SKM-1 treated with dmso at 0.1 percent for 144 hours (cell line): Measurements from ENCODE around the gene SCAF1.
A peak's percentile ranks its signal among the peaks of the same experiment; 100 is the strongest.
"Not testable (repeated sequence)": the region's sequence is repeated elsewhere in the genome, so short reads cannot be mapped to it uniquely, and the experiment has no call there.

Source experiments
- DNase-seq: peaks from one replicate; lab custom pipeline; 2025; ENCODE audit not compliant: unreplicated experiment; lab: John Stamatoyannopoulos, UW

The SCAF1 gene

GRCh38 chr19:49613374-49613773, 28.6 kb upstream of the SCAF1 start:
- no peak for DNase-seq

DNA sequence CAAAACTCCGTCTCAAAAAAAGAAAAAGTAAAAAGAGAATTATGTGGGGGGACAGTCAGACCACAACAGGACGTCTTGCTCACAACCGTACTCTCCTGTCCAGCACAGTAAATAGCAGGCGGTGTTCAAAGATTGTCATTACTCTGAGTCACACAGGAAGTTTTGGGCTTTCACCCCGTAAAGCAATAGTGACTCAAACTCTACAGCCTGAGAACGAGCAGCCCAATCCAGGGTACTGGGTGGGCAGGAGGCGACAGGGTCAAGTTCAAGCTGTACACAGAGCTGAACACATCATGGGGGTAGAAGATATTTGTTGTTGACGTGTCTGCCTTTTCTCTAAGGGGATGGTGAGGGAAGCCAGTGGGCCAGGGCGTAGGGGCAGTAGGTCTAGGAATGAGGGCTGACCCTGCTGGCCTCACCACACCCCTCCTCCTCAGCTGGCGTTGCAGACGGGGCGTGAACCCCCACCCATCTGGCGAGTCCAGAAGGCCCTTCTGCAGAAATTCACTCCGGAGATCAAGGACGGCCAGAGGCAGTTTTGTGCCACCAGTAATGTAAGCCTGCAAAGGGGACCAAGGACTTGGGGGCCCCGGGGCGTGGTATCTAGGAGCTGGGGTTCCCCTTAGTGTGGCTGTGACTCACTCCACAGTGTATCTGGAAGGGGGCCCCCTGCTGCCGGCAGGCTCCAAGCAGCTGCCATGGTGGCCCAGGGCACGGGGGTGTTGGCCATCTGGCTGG, 27.7 kb upstream of the SCAF1 start:
- DNase-seq, result no peak

DNA sequence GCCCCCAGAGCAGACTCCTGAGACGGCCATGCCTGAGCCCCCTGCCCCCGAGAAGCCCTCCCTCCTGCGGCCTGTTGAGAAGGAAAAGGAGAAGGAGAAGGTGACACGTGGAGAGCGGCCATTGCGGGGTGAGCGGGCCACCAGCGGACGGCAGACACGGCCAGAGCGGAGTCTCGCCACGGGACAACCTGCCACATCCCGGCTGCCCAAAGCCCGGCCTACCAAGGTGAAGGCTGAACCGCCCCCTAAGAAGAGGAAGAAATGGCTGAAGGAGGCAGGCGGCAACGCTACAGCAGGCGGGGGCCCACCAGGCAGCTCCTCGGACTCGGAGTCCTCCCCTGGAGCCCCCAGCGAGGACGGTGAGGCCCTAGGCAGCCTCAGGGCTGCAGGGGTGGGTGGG, 26.1 kb upstream of the SCAF1 start:
- no peak for DNase-seq

DNA sequence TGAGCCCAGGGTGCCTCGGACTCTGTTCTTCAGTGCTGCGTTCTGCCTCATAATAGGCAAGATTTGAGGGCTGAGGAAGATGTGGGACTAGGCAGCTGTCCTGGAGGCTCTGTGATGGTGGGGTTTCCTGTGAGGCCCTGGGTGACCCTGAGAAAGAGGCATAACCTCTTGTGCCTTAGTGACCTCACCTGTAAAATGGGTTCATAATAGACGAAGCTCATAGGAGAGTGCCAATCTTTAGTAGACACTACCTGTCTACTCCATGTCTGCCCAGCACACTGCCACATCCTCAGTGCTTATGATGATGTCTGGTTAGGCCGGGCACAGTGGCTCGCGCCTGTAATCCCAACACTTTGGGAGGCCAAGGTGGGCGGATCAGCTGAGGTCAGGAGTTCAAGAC, 25.5 kb upstream of the SCAF1 start:
- no peak for DNase-seq

DNA sequence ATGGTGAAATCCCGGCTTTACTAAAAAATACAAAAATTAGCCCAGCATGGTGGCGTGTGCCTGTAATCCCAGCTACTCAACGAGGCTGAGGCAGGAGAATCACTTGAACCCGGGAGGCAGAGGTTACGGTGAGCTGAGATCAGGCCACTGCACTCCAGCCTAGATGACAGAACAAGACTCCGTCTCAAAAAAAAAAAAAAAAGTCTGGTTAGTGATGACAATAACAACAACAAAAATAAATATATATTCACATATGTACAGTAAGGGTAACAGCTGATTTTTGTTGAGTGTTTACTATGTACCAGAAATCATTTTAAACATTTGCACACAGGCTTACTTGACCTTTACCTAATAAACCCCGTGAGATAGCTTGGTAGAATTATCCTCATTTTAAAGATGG, 25.1 kb upstream of the SCAF1 start:
- DNase-seq, result no peak

GRCh38 chr19:49617860-49618259, 24.1 kb upstream of the SCAF1 start:
- DNase-seq, result not testable (repeated sequence)

DNA sequence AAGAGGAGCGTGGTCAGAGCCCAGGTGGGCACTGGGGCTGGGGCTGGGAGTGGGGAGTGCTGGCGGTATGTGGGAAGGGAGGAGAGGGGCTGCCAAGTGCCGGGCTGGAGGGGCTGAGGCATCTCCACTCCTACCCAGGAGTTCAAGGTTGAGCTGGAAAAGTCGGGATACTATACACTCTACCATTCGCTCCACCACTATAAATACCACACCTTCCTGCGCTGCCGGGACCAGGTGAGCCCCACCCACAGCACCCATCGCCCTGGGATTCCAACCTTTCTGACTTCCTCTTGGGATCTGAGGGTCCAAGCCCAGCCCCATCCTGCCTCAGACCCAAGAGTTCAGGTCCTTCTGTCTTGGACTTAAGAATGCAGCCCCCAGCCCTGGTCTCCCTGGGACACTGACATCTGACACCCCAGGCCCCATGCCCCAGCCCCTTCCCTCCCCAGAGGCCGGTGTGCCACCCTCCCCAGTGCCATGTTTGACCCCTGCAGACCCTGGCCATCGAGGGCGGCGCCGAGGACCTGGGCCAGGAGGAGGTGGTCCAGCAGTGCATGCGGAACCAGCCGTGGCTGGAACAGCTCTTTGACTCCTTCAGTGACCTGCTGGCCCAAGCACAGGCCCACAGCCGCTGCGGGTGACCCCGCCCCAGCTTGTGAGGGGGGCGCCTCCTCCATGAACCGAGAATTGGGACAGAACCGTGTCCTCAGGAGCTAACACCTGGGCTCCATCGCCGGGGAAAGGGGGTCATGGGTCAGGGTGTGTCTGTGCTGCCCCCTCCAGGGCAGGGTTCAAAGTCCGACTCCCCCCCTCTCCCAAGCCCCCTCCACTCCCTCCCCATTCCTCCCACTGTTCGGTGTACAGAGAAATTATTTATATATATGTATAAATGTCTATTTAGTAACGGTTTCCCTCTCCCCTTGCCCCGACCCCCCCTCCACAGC, 16.8 kb upstream of the SCAF1 start:
- no peak for DNase-seq

- no peak for DNase-seq
Observed at GRCh38 chr19:49626226-49626625, 15.8 kb upstream of the SCAF1 start.

DNA sequence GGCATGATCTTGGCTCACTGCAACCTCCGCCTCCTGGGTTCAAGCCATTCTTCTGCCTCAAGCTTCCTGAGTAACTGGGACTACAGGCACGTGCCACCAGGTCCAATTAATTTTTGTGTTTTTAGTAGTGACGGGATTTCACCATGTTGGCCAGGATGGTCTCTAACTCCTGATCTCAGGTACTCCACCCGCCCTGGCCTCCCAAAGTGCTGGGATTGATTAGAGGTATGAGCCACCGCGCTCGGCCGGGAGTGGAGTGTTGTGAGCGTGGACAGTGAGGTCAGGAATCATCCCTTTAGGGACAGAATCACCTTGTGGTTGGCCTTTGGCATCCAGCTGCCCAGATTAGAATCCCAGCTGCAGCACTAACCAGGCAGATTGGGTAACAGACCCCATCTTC, 12.3 kb upstream of the SCAF1 start:
- DNase-seq, result no peak

- DNase-seq, result no peak
Observed at GRCh38 chr19:49631014-49631588, 10.9 kb upstream of the SCAF1 start.

DNA sequence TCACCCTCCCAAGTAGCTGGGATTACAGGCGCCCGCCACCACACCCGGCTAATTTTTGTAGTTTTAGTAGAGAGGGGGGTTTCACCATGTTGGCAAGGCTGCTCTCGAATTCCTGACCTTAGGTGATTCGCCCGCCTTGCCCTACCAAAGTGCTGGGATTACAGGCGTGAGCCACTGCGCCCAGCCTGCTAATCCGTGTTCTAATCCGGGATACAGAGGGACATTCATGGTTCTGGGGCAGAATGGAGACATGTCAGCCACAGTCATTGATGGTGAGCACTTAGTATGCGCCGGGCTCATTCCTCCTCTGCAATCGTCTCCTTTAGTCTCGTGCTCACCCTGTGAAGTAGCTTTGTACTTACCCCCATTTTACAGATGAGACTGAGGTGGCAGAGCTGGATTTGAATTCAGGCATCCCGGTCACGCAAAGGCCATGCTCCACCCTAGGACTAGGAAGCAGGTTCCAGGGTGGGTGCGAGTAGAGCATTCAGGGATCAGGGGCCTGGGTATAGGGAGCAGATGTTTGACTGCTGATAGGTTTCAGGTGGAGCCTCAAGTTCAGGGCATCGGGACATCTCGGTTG, 10.3 kb upstream of the SCAF1 start:
- DNase-seq, result no peak

GRCh38 chr19:49632576-49632975, 9.4 kb upstream of the SCAF1 start:
- no peak for DNase-seq

DNA sequence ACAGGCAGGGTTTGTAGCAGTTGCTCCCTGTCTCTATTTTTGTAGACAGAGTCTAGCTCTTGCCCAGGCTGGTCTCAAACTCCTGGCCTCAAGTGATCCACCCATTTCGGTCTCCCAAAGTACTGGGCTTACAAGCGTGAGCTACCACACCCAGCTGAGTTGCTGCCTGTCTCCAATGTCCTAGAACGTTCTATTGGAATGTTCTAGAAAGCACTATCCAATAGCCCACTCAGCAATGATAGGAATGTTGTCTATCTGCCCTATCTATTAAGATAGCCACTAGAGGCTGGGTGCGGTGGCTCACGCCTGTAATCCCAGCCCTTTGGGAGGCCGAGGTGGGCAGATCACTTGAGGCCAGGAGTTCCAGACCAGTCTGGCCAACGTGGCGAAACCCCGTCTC, 8.7 kb upstream of the SCAF1 start:
- DNase-seq, result not testable (repeated sequence)

DNA sequence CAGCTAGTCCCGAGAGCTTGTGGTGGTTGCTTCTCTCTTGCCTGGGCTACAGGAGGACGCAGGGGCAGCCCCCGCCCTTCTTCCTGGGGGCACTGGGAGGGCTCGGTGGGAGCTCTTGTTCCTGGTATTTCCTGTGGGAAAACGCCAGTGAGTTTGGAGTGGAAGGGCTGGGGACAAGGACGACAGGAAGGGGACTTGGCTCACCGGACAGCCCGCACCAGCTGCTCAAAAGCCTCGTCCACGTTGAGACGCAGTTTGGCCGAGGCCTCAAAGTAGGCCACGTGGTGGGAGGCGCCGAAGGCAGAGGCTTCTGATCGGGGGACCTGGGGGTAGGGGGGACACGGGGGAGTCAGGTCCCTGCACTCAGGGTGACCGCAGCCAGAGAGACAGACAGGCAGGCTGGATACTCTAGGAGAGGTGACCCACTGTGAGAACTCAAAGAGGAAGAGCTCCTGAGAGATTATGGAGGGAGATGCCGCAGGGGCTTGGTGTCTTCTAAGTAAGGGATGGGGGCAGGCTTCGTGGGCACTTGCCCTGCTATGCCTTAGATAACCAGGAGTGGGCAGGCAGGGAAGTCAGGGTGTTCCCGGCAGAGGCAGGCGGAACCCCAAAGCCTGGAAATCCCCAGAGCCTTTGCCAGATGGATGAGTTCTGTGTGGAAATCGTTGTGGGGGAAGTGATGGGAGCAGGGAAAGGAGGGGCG, 6.3 kb upstream of the SCAF1 start:
- no peak for DNase-seq

GRCh38 chr19:49636233-49636932, 5.6 kb upstream of the SCAF1 start:
- DNase-seq, result no peak

DNA sequence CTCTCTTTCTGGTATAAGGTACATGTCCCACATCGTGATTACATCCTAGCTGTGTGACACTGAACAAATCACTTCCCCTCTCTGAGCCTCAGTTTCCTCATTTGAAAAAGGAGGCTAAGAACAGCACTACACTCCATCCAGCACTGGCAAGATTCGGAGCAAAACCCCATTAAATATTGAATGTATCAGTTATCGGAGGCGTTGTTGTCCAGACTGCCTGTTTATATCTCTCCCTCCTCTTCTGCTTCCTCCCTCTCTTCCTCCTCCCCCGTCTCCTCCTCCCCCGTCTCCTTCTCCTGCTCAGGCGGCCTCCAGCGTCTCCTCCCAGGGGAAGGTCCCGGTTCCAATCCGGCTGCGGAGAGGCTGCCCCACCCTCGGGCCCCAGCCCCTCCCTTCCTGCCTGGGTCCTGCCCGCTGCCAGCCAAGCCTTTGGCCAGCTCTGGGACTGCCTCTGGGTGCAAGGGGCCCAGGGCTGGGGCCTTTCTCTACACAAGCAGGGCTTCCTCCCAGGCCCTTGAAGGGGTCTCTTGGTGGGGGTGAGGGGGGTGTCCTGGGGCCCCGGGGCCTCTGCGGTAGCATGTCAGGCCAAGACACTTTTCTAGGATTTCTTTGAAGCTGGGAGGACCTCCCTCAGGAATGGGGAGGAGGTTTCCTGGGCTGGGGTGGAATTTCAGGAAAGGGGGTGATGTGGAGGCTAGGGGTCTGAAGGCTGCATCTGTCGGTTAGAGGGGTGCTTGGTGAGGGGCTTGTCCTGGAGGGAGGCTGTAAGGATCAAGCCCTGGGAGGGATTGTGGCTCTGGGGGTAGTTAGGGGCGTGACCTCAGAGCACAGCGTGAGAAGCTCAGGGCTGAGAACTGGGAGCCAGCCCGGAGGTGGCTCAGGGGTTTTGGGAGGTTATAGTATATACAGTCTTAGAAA, 3.9 kb upstream of the SCAF1 start:
- DNase-seq, result peak; percentile 1

DNA sequence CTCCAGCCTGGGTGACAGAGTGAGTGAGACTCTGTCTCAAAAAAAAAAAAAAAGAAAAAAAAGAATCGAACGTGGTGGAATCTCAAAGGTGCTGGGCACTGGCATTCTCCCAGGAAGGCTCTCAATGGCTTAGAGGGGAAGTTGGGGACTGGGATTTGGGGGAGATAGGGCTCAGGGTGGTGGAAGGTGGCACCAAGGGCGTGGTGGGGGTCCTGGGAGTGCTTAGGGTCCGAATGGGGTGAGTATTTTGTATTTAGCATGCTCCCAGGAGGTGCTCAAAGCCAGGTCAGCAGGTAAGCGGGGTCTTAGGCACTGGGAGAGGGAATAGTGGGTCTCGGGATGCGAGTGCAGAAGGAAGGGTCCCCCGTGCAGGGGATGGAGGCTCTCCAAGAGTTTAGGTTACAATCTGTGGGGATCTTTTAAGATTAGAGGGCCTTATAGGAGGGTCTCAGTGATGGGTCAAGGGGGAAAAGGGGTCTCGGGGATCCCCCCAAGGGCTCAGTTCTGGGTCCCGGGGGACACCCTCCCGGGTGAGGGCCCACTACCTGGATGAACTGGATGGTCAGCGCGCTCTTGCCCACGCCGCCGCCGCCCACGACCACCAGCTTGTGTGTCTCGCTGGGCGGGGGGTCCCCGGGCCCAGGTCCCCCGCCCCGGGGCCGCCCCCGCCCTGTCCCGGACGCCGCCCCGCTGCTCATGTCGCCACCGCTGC, 2.5 kb upstream of the SCAF1 start:
- no peak for DNase-seq

GRCh38 chr19:49640113-49640898, 1.7 kb upstream of the SCAF1 start, which contains the start of gene RRAS:
TSS of gene RRAS (minus strand) at chr19:49640143. CDS start at chr19:49640098, 45 bp downstream.
- DNase-seq, result peak; percentile 93
